WTC11 (cell line): Measurements from ENCODE around the gene SMIM38. TPM values are rescaled to one million over a fixed set of nuclear protein-coding genes. Genes with fewer than 3 reads are reported as not detected.

Experiments used
- ATAC-seq: fragments of 200-7000 bp; cut with Tn5 transposase; 2 replicates; pipeline ENCODE4 v1.10.0; 2021; ENCODE audit warnings: mild to moderate bottlenecking, moderate library complexity
- CTCF ChIA-PET: fragments of 300-600 bp; sonication (Branson Sonifier 250); formaldehyde crosslinking; loops from one replicate; lab custom pipeline; 2021; ENCODE audit warnings: antibody characterized with exemption; lab: Charles Lee
- POLR2A ChIA-PET: fragments of 350-600 bp; sonication (Branson Sonifier 250); formaldehyde crosslinking; loops from one replicate; lab custom pipeline; 2021; ENCODE audit warnings: antibody characterized with exemption; lab: Charles Lee
- DNase-seq: peaks from one replicate; pipeline ENCODE4 v3.0.0; 2021; ENCODE audit warnings: low spot score
- H3K27ac Mint-ChIP-seq: 2 replicates; pipeline ENCODE4 v1.8.0; 2021; ENCODE audit warnings: mixed read lengths
- H3K27me3 Mint-ChIP-seq: 2 replicates; pipeline ENCODE4 v1.8.0; 2021; ENCODE audit warnings: low read depth, mild to moderate bottlenecking, moderate library complexity, mixed read lengths
- H3K36me3 Mint-ChIP-seq: 2 replicates; pipeline ENCODE4 v1.8.0; 2021; ENCODE audit warnings: mixed read lengths
- H3K4me1 Mint-ChIP-seq: 2 replicates; pipeline ENCODE4 v1.8.0; 2022; ENCODE audit warnings: mixed read lengths
- H3K4me3 Mint-ChIP-seq: 2 replicates; pipeline ENCODE4 v1.8.0; 2021; ENCODE audit warnings: mild to moderate bottlenecking, moderate library complexity, mixed read lengths
- H3K9me3 Mint-ChIP-seq: 2 replicates; pipeline ENCODE4 v1.8.0; 2021; ENCODE audit warnings: mixed read lengths
- FOXJ3 ChIP-seq: sonication (generic); formaldehyde crosslinking; IDR thresholded peaks from 2 replicates; pipeline ENCODE4 v1.9.0; 2021; ENCODE audit warnings: missing genetic modification reagents, mild to moderate bottlenecking, borderline replicate concordance
- KAT7 ChIP-seq: sonication (generic); formaldehyde crosslinking; IDR thresholded peaks from 2 replicates; pipeline ENCODE4 v1.8.1; 2023; ENCODE audit warnings: missing genetic modification reagents, mild to moderate bottlenecking, borderline replicate concordance
- RORB ChIP-seq: fragments of 250-450 bp; sonication (Bioruptor Pico); IDR thresholded peaks from 2 replicates; pipeline ENCODE4 v1.9.0; 2021; ENCODE audit warnings: mild to moderate bottlenecking
- ZNF317 ChIP-seq: sonication (generic); formaldehyde crosslinking; IDR thresholded peaks from 2 replicates; pipeline ENCODE4 v1.8.1; 2023; ENCODE audit warnings: low read depth, mild to moderate bottlenecking, moderate library complexity, missing genetic modification reagents, borderline replicate concordance
- ZNF396 ChIP-seq: fragments of 250-450 bp; sonication (Bioruptor Pico); IDR thresholded peaks from 2 replicates; pipeline ENCODE4 v1.8.0; 2021; ENCODE audit warnings: mild to moderate bottlenecking, moderate library complexity, borderline replicate concordance
- ZNF423 ChIP-seq: fragments of 250-450 bp; sonication (Bioruptor Pico); IDR thresholded peaks from 2 replicates; pipeline ENCODE4 v2.1.2; 2022; ENCODE audit warnings: mild to moderate bottlenecking, moderate library complexity
- total RNA-seq: library from RNA; stranded (reverse); gene quantifications from 3 replicates; pipeline ENCODE4 v1.2.3, GENCODE V29; 2021
- TF ChIP-seq, protein P1 (sequence below): fragments of 250-450 bp; sonication (Bioruptor Pico); IDR thresholded peaks from 2 replicates; pipeline ENCODE4 v1.9.0; 2021; ENCODE audit warnings: mild to moderate bottlenecking
- TF ChIP-seq, protein P2 (sequence below): fragments of 250-450 bp; sonication (Bioruptor Pico); IDR thresholded peaks from 2 replicates; pipeline ENCODE4 v1.9.0; 2021; ENCODE audit warnings: moderate library complexity, mild to moderate bottlenecking, inconsistent platforms, borderline replicate concordance
- TF ChIP-seq, protein P3 (sequence below): sonication (generic); formaldehyde crosslinking; IDR thresholded peaks from 2 replicates; pipeline ENCODE4 v1.8.0; 2023; ENCODE audit warnings: missing genetic modification reagents, mild to moderate bottlenecking, borderline replicate concordance
- TF ChIP-seq, protein P4 (sequence below): sonication (generic); formaldehyde crosslinking; IDR thresholded peaks from 2 replicates; pipeline ENCODE4 v1.8.1; 2022; ENCODE audit warnings: missing genetic modification reagents, borderline replicate concordance

Gene SMIM38
- total RNA-seq, 1 experiment from 2014 or later = 0.39 TPM

DNA sequence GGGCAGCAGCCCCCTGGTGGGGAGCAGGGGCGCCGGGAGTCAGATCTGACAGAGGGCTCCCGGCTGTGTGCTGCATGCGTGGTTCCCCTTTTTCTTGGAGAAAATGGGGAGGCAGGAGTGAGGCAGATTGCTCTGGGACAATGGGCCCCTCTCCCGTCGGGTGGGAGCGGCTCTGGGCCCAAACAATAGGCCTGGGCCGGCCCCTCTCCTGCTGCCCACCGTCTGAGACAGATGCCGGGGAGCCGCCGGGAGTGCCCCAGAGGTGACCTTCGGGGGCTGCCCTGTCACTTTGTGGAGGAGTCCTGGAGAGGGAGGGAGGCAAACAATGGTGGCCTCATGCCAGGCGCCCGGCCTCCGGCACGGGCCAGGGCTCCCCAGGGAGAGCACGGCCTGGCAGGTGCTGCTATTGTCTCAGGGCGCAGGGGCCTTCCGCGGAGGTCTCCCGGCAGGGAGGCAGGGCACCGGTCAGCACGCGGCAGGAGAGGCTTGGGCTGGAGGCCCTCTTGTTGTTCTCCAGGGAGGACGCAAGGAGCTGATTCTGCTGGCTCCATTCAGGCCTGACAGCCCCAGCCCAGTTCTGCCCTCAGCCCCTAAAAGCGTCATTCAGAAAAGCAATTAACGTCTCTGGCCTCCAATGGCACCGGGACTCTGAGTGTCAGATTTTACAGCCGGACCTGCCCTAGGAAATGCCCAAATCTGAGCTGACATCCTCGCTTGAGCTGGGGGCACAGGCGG, 44.8 kb downstream of the SMIM38 start:
- ChIA-PET POLR2A (interaction anchor here (0.7 kb wide), 1 partner anchor 97 kb away, joined by 3 read pairs; no protein-coding TSS in a partner anchor), CTCF (interaction anchor here (1.1 to 2.4 kb wide), 2 partner anchors 69 to 99 kb away, joined by 3 to 15 read pairs; no protein-coding TSS in a partner anchor)
- Mint-ChIP-seq H3K27me3 (no peaks in the 10 kb centered on the region; the same call in 1 of the 2 replicates), H3K36me3 (no peaks in the 10 kb centered on the region), H3K4me3 (no peak overlapping the region), H3K9me3 (peaks cover 6% of the 10 kb centered on the region), H3K4me1 (peaks cover 4% of the 10 kb centered on the region), H3K27ac (no peak overlapping the region)
- peak; percentile 13 for DNase-seq
- no peak for TF ChIP-seq ZNF317 (CRISPR knock-in tag)
- TF ChIP-seq ZNF423 (CRISPR knock-in tag) = peak; percentile 91
- ATAC-seq = peak; percentile 60

DNA sequence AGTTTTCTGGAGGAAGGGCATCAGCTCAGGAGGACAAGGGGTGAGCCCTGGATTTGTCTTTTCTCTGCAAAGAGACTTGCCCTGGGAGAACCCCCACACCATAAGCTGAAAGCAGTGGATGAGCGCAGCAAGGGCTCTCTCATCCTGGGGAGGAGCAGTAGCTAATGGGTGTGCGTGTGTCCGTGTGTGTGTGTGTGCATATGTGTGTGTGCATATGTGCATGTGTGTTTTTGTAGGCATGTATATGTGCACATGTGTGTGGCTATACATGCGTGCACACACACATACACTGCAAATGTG, 45.3 kb downstream of the SMIM38 start:
- Mint-ChIP-seq H3K36me3 (no peaks in the 10 kb centered on the region), H3K27me3 (no peaks in the 10 kb centered on the region; the same call in 1 of the 2 replicates)
- peak; percentile 4 for DNase-seq
- TF ChIP-seq, protein P1, sequence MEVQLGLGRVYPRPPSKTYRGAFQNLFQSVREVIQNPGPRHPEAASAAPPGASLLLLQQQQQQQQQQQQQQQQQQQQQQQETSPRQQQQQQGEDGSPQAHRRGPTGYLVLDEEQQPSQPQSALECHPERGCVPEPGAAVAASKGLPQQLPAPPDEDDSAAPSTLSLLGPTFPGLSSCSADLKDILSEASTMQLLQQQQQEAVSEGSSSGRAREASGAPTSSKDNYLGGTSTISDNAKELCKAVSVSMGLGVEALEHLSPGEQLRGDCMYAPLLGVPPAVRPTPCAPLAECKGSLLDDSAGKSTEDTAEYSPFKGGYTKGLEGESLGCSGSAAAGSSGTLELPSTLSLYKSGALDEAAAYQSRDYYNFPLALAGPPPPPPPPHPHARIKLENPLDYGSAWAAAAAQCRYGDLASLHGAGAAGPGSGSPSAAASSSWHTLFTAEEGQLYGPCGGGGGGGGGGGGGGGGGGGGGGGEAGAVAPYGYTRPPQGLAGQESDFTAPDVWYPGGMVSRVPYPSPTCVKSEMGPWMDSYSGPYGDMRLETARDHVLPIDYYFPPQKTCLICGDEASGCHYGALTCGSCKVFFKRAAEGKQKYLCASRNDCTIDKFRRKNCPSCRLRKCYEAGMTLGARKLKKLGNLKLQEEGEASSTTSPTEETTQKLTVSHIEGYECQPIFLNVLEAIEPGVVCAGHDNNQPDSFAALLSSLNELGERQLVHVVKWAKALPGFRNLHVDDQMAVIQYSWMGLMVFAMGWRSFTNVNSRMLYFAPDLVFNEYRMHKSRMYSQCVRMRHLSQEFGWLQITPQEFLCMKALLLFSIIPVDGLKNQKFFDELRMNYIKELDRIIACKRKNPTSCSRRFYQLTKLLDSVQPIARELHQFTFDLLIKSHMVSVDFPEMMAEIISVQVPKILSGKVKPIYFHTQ (CRISPR knock-in tag) = no peak
- TF ChIP-seq FOXJ3 (no peak), ZNF396 (CRISPR knock-in tag) (no peak)
- TF ChIP-seq, protein P2, sequence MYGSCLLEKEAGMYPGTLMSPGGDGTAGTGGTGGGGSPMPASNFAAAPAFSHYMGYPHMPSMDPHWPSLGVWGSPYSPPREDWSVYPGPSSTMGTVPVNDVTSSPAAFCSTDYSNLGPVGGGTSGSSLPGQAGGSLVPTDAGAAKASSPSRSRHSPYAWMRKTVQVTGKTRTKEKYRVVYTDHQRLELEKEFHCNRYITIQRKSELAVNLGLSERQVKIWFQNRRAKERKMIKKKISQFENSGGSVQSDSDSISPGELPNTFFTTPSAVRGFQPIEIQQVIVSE = no peak
- TF ChIP-seq, all 79 proteins: peak for 0
- H3K4me3 Mint-ChIP-seq = no peak overlapping the region
- H3K4me1 Mint-ChIP-seq = peaks cover 4% of the 10 kb centered on the region
- POLR2A ChIA-PET = no interaction called here
- no peak overlapping the region for H3K27ac Mint-ChIP-seq
- CTCF ChIA-PET = interaction anchor here (1.1 to 2.4 kb wide), 2 partner anchors 69 to 99 kb away, joined by 3 to 15 read pairs; no protein-coding TSS in a partner anchor
- peaks cover 6% of the 10 kb centered on the region for H3K9me3 Mint-ChIP-seq
- ATAC-seq = no peak

DNA sequence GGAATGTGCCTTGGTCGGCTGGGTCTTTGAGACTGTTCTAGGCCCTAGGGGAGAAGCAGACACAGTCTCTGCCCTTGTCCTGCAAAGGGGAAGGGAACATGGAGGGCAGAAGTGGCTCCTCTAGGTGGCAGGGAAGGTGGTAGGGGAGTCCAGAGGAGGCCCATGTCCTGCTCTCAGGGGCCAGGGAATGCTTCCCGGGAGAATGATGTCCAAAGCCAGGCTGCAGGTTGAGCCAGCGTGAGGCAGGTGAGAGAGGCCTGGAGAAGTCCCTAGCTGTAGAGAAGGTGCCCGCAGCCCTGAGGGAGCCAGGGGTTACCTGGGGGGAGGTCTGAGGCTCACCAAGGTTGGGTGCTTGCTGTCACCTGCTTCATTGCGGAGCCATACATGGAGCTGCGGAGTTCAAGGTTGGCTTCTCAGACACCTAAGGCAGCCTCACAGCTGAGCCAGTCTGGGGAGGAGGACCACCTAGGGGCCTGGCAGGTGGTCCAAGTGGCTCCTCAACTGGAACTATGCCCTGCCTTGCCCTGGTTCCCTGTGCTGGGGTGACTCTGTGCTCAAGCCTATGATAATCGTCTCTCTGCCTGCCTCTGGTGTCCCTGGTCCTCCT, 46.1 kb downstream of the SMIM38 start:
- Mint-ChIP-seq H3K27ac (no peak overlapping the region), H3K27me3 (no peaks in the 10 kb centered on the region; the same call in 1 of the 2 replicates), H3K36me3 (no peaks in the 10 kb centered on the region), H3K4me1 (peaks cover 4% of the 10 kb centered on the region), H3K9me3 (peaks cover 6% of the 10 kb centered on the region), H3K4me3 (no peak overlapping the region)
- ATAC-seq (no peak), DNase-seq (peak; percentile 8)
- ChIA-PET CTCF (interaction anchor here (0.5 to 2.2 kb wide), 2 partner anchors 70 to 662 kb away, joined by 3 to 8 read pairs; no protein-coding TSS in a partner anchor), POLR2A (no interaction called here)
- TF ChIP-seq KAT7 (CRISPR knock-in tag) = no peak
- TF ChIP-seq, protein P3, sequence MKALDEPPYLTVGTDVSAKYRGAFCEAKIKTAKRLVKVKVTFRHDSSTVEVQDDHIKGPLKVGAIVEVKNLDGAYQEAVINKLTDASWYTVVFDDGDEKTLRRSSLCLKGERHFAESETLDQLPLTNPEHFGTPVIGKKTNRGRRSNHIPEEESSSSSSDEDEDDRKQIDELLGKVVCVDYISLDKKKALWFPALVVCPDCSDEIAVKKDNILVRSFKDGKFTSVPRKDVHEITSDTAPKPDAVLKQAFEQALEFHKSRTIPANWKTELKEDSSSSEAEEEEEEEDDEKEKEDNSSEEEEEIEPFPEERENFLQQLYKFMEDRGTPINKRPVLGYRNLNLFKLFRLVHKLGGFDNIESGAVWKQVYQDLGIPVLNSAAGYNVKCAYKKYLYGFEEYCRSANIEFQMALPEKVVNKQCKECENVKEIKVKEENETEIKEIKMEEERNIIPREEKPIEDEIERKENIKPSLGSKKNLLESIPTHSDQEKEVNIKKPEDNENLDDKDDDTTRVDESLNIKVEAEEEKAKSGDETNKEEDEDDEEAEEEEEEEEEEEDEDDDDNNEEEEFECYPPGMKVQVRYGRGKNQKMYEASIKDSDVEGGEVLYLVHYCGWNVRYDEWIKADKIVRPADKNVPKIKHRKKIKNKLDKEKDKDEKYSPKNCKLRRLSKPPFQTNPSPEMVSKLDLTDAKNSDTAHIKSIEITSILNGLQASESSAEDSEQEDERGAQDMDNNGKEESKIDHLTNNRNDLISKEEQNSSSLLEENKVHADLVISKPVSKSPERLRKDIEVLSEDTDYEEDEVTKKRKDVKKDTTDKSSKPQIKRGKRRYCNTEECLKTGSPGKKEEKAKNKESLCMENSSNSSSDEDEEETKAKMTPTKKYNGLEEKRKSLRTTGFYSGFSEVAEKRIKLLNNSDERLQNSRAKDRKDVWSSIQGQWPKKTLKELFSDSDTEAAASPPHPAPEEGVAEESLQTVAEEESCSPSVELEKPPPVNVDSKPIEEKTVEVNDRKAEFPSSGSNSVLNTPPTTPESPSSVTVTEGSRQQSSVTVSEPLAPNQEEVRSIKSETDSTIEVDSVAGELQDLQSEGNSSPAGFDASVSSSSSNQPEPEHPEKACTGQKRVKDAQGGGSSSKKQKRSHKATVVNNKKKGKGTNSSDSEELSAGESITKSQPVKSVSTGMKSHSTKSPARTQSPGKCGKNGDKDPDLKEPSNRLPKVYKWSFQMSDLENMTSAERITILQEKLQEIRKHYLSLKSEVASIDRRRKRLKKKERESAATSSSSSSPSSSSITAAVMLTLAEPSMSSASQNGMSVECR (CRISPR knock-in tag) = no peak
- TF ChIP-seq, protein P4, sequence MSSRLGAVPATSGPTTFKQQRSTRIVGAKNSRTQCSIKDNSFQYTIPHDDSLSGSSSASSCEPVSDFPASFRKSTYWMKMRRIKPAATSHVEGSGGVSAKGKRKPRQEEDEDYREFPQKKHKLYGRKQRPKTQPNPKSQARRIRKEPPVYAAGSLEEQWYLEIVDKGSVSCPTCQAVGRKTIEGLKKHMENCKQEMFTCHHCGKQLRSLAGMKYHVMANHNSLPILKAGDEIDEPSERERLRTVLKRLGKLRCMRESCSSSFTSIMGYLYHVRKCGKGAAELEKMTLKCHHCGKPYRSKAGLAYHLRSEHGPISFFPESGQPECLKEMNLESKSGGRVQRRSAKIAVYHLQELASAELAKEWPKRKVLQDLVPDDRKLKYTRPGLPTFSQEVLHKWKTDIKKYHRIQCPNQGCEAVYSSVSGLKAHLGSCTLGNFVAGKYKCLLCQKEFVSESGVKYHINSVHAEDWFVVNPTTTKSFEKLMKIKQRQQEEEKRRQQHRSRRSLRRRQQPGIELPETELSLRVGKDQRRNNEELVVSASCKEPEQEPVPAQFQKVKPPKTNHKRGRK (CRISPR knock-in tag) = no peak
- TF ChIP-seq RORB (CRISPR knock-in tag) = no peak
